Activated T-helper 1 cell treated with anti-CD3 and anti-CD28 coated beads, Interleukin-12 subunit alpha, Interleukin-12 subunit beta, Interleukin-2, Interleukin-4 antibody, amounts not matched to agents 30 ng/mL and 10 ng/mL and 1 ng/mL, durations not matched to agents 14 hours and 24 hours and 36 hours (primary cell): ENCODE results near the gene TPCN2. TPM values are rescaled to one million over a fixed set of nuclear protein-coding genes. Genes with fewer than 3 reads are reported as not detected.
"Not testable (repeated sequence)": the region's sequence is repeated elsewhere in the genome, so short reads cannot be mapped to it uniquely, and the experiment has no call there.

Source experiments
- DNase-seq: peaks from one replicate; pipeline ENCODE4 v3.0.0; 2021; ENCODE audit warnings: low spot score
- H3K27ac Mint-ChIP-seq: one replicate; pipeline ENCODE4 v1.8.0; 2021; ENCODE audit warnings: mild to moderate bottlenecking, mixed read lengths
- H3K27me3 Mint-ChIP-seq: one replicate; pipeline ENCODE4 v1.8.0; 2022; ENCODE audit warnings: mild to moderate bottlenecking, moderate library complexity, mixed read lengths; ENCODE audit not compliant: insufficient read depth
- H3K36me3 Mint-ChIP-seq: one replicate; pipeline ENCODE4 v1.8.0; 2021; ENCODE audit warnings: low read depth, mixed read lengths
- H3K4me1 Mint-ChIP-seq: one replicate; pipeline ENCODE4 v1.8.0; 2021; ENCODE audit warnings: low read depth, mixed read lengths
- H3K4me3 Mint-ChIP-seq: one replicate; pipeline ENCODE4 v1.8.0; 2021; ENCODE audit warnings: mild to moderate bottlenecking, moderate library complexity, mixed read lengths
- H3K9me3 Mint-ChIP-seq: one replicate; pipeline ENCODE4 v1.8.0; 2021; ENCODE audit warnings: mixed read lengths
- intact Hi-C: fragments of 100-400 bp; cut with micrococcal nuclease; formaldehyde crosslinking; loops from one replicate; pipeline ENCODE4 v1.15.1; 2024
- total RNA-seq: library from RNA; stranded (reverse); gene quantifications from 2 replicates; pipeline ENCODE4 v1.2.3, GENCODE V29; 2022

The TPCN2 gene
- total RNA-seq, 1 donor from 2014 or later: 19.2 TPM

DNA sequence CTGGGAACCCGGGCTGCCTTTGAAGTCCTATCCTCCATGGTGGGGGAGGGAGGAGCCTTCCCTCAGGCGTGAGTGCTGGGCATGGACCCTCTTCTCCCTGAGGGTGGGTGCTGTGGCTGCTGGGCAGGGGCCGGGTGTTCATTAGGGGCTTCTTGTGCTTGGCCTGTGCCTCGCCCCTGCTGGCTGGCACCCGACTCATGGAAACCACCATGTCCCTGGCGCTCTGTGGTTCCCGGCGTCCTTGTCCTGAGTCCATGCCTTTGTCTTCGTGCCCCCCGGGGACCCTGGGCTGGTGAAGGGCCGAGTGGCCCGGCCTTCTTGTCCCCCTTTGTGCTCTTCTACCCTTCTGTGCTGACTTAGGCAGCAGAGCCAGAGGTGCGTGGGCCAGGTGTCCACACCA lies 23.2 kb downstream of the TPCN2 start:
- Mint-ChIP-seq H3K9me3 (no peaks in the 10 kb centered on the region), H3K4me3 (no peak overlapping the region), H3K27ac (no peak overlapping the region), H3K4me1 (peaks cover 8% of the 10 kb centered on the region), H3K27me3 (no peaks in the 10 kb centered on the region), H3K36me3 (peaks cover 3% of the 10 kb centered on the region)
- intact Hi-C loops: no loop called here
- no peak for DNase-seq

GRCh38 chr11:69073469-69073868 lies 24.7 kb downstream of the TPCN2 start:
- intact Hi-C loops: no loop called here
- Mint-ChIP-seq H3K36me3 (peaks cover 3% of the 10 kb centered on the region), H3K27me3 (no peaks in the 10 kb centered on the region), H3K4me3 (no peak overlapping the region), H3K9me3 (no peaks in the 10 kb centered on the region), H3K27ac (no peak overlapping the region), H3K4me1 (peaks cover 8% of the 10 kb centered on the region)
- no peak for DNase-seq

DNA sequence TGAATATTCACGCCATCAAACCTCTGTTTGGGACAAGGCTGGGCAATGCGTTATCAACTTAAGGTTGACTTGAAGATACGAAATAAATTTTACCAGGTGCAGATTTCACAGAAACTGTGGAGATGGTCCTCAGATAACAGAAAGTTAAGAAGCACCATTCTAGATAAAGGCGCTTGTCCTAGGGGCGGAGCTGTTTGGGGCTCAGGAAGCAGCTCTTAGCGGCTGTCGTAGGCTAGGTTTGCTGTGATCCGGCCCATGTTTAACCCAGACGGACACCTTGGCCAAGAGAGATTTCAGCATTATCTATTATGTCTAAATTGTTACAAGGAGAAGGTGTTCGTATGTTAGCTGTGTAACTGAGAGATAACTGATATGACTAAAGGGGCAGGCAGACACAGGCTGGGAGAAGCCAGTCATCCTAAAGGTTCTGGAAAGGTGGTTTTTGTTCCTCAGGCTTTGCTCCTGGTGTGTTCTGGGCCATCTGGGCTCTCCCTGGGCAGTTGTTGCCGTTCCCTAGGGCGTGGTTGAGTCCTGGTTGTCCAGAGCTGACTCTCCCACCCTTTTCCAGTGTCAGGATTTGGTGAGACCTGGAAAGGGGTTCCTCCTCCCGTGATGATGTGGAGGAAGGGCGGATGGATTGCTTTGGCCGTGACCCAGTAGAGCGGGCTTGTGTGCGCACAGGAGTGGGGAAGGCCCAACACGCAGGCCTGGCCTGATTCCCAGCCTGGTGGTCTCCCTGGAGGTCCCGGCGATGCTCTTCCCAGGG lies 25.8 kb downstream of the TPCN2 start:
- Mint-ChIP-seq H3K27me3 (no peaks in the 10 kb centered on the region), H3K36me3 (peaks cover 3% of the 10 kb centered on the region), H3K4me3 (no peak overlapping the region), H3K9me3 (no peaks in the 10 kb centered on the region), H3K4me1 (peaks cover 8% of the 10 kb centered on the region), H3K27ac (no peak overlapping the region)
- no peak for DNase-seq
- intact Hi-C loops: no loop called here

GRCh38 chr11:69075421-69076128 lies 26.8 kb downstream of the TPCN2 start:
- Mint-ChIP-seq H3K4me1 (peaks cover 8% of the 10 kb centered on the region), H3K36me3 (peaks cover 3% of the 10 kb centered on the region), H3K4me3 (no peak overlapping the region), H3K27ac (no peak overlapping the region), H3K9me3 (no peaks in the 10 kb centered on the region), H3K27me3 (no peaks in the 10 kb centered on the region)
- DNase-seq: no peak
- intact Hi-C loops: no loop called here

GRCh38 chr11:69076129-69076791 lies 27.5 kb downstream of the TPCN2 start:
- DNase-seq: no peak
- H3K27me3 Mint-ChIP-seq: no peaks in the 10 kb centered on the region
- no peaks in the 10 kb centered on the region for H3K9me3 Mint-ChIP-seq
- intact Hi-C loops: no loop called here
- H3K4me3 Mint-ChIP-seq: no peak overlapping the region
- no peak overlapping the region for H3K27ac Mint-ChIP-seq
- H3K36me3 Mint-ChIP-seq: peaks cover 3% of the 10 kb centered on the region
- peaks cover 8% of the 10 kb centered on the region for H3K4me1 Mint-ChIP-seq

- intact Hi-C loops, H3K27me3 Mint-ChIP-seq, H3K9me3 Mint-ChIP-seq, H3K4me1 Mint-ChIP-seq, H3K4me3 Mint-ChIP-seq, DNase-seq, H3K36me3 Mint-ChIP-seq, H3K27ac Mint-ChIP-seq: not testable (repeated sequence)
Observed at GRCh38 chr11:69076977-69077376, 28.2 kb downstream of the TPCN2 start.

DNA sequence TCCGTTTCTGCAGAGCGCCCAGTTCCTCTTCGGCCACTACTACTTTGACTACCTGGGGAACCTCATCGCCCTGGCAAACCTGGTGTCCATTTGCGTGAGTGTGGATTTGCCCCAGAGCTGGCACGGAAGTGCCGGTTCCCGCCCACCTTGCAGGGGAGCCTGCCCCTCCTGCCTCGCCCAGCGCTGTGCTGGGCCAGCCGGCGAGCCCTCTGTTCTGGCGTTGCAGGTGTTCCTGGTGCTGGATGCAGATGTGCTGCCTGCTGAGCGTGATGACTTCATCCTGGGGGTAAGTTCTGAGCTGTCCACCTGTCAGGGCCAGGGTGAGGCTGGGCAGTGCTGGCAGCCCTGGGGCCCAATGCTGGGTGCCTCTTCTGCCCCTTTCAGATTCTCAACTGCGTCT lies 29.8 kb downstream of the TPCN2 start:
- intact Hi-C loops: no loop called here
- no peak overlapping the region for H3K4me3 Mint-ChIP-seq
- DNase-seq: no peak
- no peak overlapping the region for H3K27ac Mint-ChIP-seq
- no peaks in the 10 kb centered on the region for H3K27me3 Mint-ChIP-seq
- H3K9me3 Mint-ChIP-seq: no peaks in the 10 kb centered on the region
- peaks cover 8% of the 10 kb centered on the region for H3K4me1 Mint-ChIP-seq
- H3K36me3 Mint-ChIP-seq: peaks cover 3% of the 10 kb centered on the region

GRCh38 chr11:69078930-69079605 lies 30.3 kb downstream of the TPCN2 start:
- Mint-ChIP-seq H3K9me3 (no peaks in the 10 kb centered on the region), H3K4me1 (peaks cover 8% of the 10 kb centered on the region), H3K27me3 (no peaks in the 10 kb centered on the region), H3K4me3 (no peak overlapping the region), H3K36me3 (no peaks in the 10 kb centered on the region), H3K27ac (no peak overlapping the region)
- intact Hi-C loops: no loop called here
- DNase-seq: no peak

- no peak for DNase-seq
- intact Hi-C loops: no loop called here
- Mint-ChIP-seq H3K9me3 (no peaks in the 10 kb centered on the region), H3K27ac (no peak overlapping the region), H3K36me3 (no peaks in the 10 kb centered on the region), H3K4me1 (peaks cover 8% of the 10 kb centered on the region), H3K27me3 (no peaks in the 10 kb centered on the region), H3K4me3 (no peak overlapping the region)
Observed at GRCh38 chr11:69079661-69080256, 31.0 kb downstream of the TPCN2 start.

DNA sequence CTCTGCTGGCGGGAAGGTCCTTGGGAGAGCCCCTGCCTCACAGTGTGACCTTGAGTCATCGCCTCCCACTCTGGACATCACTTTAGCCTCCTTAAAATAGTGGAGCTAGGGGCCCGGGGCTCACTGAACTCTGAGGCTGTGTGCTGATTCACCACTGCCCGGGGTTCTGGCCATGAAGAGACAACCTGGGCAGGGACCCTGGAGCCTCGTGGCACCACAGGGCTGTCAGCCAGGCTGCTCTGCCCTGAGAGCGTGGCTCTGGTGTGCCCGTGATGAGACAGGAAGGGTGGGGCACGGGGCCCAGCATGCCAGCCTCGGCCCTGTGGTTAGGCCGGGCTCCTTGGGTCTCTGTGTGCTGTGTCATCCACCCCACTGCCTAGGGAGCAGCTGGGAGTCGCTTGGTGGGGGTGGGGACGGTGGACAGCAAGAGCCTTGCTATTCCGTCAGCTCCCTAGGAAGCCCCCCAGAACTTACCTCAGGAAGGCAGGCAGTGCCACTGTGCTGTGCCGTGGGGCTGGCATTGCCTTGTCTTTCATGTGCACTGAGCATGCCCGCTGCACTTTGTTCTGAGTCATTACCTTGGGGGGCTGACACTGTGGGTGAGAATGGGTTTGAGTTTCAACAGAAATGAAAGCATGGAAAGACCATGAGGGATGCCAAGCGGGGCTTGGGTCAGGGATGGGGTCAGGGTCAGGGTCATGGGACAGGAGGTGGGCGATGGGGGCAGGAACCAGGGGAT lies 31.7 kb downstream of the TPCN2 start:
- H3K9me3 Mint-ChIP-seq: no peaks in the 10 kb centered on the region
- no peak overlapping the region for H3K4me3 Mint-ChIP-seq
- H3K27ac Mint-ChIP-seq: no peak overlapping the region
- DNase-seq: no peak
- no peaks in the 10 kb centered on the region for H3K27me3 Mint-ChIP-seq
- H3K4me1 Mint-ChIP-seq: peaks cover 7% of the 10 kb centered on the region
- H3K36me3 Mint-ChIP-seq: no peaks in the 10 kb centered on the region
- intact Hi-C loops: no loop called here

DNA sequence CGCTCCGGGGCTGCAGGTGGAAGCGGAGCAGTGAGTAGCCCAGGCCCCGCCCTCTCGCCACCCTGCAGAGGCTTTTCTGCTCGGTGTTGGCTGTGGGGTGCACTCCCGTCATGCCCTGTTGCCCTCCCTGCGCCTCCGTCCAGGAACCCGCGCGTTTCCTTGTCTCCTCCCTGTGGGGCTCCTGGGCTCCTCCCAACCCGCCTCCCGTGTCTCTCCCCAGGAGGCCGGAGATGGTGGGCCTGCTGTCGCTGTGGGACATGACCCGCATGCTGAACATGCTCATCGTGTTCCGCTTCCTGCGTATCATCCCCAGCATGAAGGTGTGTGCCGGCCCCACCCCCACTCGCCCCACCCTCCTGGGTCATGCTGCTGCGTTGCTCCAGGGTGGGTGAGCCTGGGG lies 32.4 kb downstream of the TPCN2 start:
- no peaks in the 10 kb centered on the region for H3K9me3 Mint-ChIP-seq
- no peaks in the 10 kb centered on the region for H3K36me3 Mint-ChIP-seq
- H3K4me1 Mint-ChIP-seq: no peaks in the 10 kb centered on the region
- intact Hi-C loops: no loop called here
- no peak for DNase-seq
- H3K27me3 Mint-ChIP-seq: no peaks in the 10 kb centered on the region
- H3K27ac Mint-ChIP-seq: no peak overlapping the region
- H3K4me3 Mint-ChIP-seq: no peak overlapping the region

- no peak overlapping the region for H3K4me3 Mint-ChIP-seq
- no peak for DNase-seq
- no peaks in the 10 kb centered on the region for H3K4me1 Mint-ChIP-seq
- H3K36me3 Mint-ChIP-seq: no peaks in the 10 kb centered on the region
- no peak overlapping the region for H3K27ac Mint-ChIP-seq
- no peaks in the 10 kb centered on the region for H3K9me3 Mint-ChIP-seq
- H3K27me3 Mint-ChIP-seq: no peaks in the 10 kb centered on the region
- intact Hi-C loops: no loop called here
Observed at GRCh38 chr11:69083531-69084247, 35.0 kb downstream of the TPCN2 start.
